Measurements from ENCODE around the gene TRIM9.

GRCh38 chr14:50926851-50927386 lies 168.0 kb downstream of the TRIM9 start:
- TF ChIP-seq CTCF (conservative IDR thresholded peaks at IDR 0.05 in 1 of 2, IDR thresholded peaks at IDR 0.05 in 1 of 2; ENCODE audit: extremely low read depth in 1 of 2, insufficient read depth in 1 of 2, low read depth in 1 of 2, low read length in 2 of 2) (no peak), EZH2 (IDR thresholded peaks at IDR 0.05; ENCODE audit: borderline replicate concordance, low read length) (no peak)

Data from mammary epithelial cell (primary cell).